ENCODE results near the gene LMNTD1. TPM values are rescaled to one million over a fixed set of nuclear protein-coding genes. Genes with fewer than 3 reads are reported as not detected.
A peak's percentile ranks its signal among the peaks of the same experiment; 100 is the strongest.

Gene LMNTD1
- total RNA-seq, 1 donor from 2014 or later = not detected

DNA sequence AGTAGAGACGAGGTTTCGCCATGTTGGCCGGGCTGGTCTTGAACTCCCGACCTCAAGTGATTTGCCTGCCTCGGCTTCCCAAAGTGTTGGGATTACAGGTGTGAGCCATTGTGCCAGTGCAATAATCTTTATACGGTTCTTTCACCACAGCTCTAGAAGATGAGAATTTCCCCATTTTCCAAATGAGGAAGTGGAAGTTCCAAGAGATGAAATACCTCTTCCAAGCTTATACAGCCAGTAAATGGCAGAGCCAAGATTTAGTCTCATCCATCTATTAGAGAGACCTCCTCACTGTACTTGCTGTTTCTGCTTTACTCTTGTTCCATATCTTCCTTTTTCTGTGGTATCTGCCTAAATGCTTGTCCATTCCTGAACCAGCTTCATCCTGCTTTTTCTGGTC is 3.1 kb upstream of the LMNTD1 start:
- no peak for DNase-seq (ENCODE audit: low spot score)
- ATAC-seq = no peak

DNA sequence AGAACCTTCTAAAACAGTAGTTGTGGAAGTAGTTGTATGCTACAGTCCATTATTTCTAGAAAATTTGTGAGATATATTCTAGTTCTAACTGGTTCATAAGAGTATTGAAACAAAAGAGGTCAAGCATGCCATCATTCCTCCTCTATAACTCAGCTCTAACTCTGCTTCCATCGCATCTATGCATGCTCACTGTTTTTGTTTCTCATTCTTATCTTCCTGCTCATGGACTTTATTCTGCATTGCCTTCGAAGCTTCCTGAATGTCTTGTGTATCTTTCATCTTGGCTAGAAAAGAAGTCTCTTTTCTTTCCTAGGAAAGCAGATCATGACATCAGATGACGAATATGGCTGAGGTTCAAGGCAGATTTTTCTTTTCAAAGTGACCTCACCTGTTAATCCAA is 402 bp downstream of the LMNTD1 start:
- DNase-seq (ENCODE audit: low spot score) = no peak
- no peak for ATAC-seq

DNA sequence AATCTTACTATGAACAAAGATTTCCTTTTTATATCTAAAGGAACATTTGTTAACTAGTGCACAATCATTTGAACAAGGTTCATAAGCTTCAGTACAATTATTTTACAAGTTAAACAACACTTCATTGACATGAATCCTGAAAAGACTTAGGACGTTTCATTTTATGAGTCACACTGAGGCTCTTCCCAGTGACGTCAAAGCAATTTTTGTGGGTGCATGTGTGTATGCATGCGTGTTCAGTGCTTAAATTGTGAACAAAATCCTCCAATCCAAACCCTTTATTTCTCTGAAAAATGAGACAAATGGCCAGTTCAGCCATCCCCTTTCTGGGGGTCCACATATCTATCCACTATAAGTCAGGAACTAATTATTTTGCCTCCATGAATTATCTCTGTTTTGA is 2.9 kb downstream of the LMNTD1 start:
- ATAC-seq = no peak
- no peak for DNase-seq (ENCODE audit: low spot score)

DNA sequence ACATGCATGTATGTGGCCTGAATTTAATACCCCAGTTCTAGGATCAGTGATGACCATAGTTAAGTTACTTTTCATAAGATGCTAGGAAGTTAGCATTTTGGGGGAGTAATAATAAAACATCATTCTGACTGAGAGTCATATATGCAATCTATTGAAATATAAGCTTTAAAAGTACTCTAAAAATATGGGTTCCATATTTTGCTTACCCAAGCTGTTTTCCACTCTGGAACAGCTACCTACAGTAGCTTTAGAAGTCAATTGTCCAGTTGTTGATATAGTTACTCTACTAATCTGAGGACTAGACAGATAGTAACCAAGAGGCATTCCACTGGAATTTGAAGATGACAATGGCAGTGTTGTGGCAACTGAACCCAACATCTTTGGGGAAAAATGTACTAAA is 4.0 kb downstream of the LMNTD1 start:
- DNase-seq (ENCODE audit: low spot score) (no peak), ATAC-seq (no peak)

DNA sequence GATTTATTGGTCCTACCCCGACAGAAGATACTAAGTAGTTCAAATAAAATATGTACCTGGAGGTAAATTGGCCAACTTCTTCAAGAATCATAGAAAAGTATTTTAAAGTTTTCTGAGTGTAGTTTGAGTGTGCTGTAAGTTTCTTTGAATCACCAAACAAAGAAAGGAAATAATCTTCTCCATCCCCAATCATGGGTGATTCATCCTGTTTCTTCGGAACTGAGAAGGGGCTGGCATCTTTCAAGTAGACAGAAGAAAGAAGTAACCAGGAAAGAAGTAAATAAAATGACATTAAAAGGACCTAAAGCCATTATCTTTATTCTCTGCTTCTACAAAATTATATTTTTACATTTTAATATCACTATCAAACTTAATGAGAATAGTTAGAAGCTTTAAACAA is 6.8 kb downstream of the LMNTD1 start:
- no peak for ATAC-seq
- no peak for DNase-seq (ENCODE audit: low spot score)

DNA sequence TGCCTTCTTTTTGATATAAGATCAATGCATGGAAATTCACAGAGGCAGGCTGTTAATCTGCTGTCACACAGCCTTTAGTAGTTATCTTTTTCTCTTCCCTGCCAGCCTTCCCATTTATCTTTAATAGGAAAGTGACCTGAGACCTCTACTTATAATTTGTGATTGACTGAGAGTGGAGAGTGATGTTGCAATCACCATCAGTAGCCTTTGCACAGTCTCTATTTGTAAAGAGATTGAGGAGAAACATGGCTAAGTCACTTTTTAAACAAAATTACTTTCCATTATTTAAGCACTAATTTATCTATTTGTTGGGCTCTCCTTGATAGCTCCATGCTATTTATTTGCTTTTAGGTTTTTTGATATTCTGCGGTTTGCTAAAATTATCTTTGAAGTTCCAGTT is 19.9 kb downstream of the LMNTD1 start:
- peak; percentile 91 for ATAC-seq
- no peak for DNase-seq (ENCODE audit: low spot score)

DNA sequence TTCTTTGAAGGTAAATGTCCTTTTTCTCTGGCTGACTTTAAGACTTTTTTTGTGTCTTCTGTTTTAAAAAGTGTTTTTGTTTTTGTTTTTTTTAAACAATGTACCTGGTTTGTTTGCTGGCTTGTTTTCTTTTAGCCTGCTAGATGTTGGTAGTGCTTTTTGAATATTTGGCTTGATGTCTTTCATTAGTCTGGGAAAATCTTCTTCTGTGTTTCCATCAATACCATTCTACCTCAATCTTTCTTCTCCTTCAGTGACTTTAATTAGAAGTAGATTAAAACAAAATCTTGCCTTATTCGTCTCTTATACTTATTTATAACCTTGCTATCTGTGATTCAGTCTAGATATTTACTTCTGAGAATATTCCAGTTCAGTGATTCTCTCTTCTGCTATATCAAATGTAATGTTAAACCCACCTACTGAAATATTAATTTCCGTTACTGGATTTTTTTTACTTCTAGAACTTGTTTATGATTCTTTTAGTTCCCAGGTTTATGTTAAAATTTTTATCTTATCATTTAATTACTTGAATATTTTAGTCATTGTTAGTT is 21.5 kb downstream of the LMNTD1 start:
- DNase-seq (ENCODE audit: low spot score) (no peak), ATAC-seq (no peak)

DNA sequence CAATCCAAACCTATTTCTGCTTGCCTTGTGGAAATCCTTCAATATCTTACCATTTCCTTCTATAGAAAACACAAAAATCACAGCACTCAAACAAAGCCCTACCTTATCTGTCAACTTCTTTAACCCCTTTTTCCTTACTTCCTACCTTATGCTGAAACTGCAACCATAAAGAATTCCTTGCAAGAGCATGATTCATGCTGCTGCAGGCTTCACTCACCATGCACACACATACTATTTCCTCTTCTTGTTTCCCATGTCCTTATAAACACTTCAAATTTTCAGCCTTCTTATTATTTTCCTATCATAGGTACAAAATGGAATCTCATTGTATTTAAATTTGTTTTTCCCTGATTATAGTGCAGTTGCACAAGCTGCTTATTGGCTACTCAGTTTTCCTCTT is 23.3 kb downstream of the LMNTD1 start:
- no peak for DNase-seq (ENCODE audit: low spot score)
- no peak for ATAC-seq

DNA sequence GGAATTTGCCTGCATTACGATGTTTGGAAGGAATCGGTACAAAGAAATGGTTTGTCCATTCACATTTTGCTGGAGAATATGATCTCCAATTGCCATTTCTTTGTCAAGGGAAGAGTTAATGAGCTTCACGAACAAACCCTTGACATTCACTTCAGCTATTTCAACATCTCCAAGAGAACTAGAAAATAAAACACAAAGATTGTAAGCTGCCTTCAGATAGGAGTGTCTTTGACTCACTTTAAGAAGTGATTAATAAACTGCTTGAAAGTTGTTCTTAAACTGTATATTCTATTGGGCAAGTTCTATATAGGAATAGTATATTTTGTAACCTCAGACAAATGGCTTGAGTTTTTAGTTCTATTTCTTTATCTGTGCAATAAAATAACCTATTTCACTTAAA is 26.3 kb downstream of the LMNTD1 start:
- DNase-seq (ENCODE audit: low spot score) (no peak), ATAC-seq (no peak)

DNA sequence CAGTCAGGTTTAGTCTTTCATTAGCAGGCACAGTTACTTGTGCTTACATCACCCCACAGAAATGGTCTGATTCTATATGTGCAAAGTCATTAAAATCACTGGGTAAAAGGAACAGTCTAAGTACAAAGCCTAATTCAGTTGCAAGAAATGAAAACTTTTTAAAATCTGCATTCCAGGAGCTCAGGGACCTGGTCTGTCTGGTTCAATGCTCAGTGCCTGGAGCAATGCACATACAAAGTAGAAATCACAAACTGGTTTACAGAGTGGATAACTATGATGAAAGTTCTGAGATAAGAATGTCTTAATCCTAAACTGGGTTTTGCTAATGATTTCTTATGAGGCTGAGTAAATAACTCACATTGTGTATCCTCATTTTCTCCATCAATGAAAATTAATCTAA is 28.7 kb downstream of the LMNTD1 start:
- ATAC-seq (no peak), DNase-seq (ENCODE audit: low spot score) (no peak)

DNA sequence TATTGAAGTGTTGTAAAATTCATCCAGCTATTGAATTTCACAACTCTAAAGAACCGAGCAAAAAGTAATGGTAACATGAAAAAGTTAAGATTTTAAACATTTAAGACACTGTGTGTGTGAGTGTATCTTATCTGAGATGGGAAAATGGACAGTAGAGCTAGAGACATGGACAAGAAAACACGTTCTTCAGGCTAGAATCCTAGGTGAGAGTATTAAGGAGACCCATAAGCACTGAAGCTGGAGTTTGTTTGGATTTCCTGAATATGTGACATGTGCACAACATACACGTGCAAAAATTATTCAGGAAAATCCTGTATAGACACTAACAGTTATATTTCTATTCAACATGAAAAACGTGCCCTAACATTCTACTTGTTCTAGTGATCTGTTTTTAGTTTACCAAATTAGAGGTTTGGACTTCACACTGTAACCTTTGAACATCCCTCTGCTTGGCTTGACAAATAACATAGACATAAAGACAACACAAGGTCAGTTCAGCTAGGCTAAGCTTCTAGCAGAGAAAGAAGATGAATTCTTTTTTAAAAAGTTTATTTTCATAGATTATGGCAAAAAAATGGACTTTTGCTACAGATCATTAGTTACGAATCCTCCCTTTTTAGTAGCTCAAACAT is 31.3 kb downstream of the LMNTD1 start:
- ATAC-seq (peak; percentile 99), DNase-seq (ENCODE audit: low spot score) (no peak)

DNA sequence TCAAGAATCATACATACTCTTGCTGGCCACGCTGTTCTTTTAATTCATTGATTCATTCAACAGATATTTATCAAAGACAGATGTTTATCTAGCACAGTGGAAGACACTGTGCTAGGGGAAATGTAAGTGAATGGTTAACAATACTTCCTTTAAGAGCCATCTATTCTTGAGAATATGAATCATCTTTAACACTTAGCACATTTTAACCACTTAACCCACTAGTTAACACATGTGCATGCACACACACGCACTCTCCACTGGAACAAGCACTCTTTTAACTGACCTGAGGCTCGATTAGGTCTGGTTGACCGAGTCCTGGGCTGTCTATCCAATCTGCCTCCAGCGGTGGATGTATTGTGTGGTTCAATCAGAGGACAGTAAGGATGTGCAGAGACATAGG is 34.6 kb downstream of the LMNTD1 start:
- DNase-seq (ENCODE audit: low spot score) = no peak
- no peak for ATAC-seq

DNA sequence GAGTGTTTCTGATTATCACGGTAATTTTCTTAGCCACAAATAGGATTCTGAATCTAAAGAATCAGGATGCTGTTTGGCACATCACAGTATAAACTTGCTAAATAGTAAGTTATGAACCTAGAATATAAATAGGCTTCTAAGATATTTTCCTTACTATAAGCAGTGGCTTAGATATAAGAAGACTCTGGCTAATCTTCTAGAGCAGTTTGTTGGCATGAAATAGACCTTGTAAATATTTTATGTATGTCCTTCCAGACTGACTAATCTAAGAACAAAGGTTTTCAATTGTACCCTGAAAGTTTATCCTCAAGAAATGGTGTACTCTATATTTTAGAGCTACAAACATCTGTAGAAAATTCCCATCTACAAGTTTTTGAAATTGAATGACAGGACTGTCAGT is 48.3 kb downstream of the LMNTD1 start:
- DNase-seq (ENCODE audit: low spot score) (no peak), ATAC-seq (no peak)

DNA sequence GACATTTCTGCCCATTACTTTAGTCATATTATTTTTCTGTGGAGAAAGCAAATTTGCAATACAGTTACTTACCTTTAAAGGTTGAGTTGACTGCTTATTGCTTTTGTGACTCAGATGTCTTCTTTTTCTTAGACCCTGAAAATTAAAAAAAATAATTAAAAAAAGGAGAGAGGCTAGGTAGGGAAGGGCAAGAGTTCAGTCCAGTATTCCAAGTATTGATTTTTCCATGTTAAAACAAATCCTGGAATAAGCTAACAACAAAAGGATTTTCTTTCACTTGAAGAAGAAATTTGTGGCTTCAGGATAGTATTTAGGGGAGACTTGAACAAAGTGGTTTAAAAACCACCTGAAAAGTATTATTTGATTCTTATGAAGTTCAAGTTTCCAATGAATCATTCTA is 49.4 kb downstream of the LMNTD1 start:
- ATAC-seq = peak; percentile 61
- DNase-seq (ENCODE audit: low spot score) = no peak

DNA sequence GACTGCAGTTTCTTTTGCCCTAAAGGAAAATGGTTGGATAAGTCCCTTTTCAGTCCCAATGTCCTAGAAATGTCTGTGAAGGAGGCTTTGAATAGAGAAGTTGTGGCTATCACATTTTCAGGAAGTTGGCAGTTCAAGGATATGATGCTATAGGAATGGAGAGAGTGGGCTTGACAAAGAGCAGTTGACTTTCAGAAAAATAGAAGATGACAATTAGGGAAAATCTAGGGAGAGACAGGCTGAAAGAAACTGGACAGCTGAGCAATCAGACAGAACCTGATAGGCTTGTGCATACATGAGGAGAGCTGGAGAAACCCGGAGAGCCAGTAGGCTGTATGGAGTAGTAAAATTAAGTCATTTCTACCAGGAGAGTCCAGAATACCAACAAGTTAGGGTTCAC is 50.5 kb downstream of the LMNTD1 start:
- ATAC-seq = no peak
- no peak for DNase-seq (ENCODE audit: low spot score)

DNA sequence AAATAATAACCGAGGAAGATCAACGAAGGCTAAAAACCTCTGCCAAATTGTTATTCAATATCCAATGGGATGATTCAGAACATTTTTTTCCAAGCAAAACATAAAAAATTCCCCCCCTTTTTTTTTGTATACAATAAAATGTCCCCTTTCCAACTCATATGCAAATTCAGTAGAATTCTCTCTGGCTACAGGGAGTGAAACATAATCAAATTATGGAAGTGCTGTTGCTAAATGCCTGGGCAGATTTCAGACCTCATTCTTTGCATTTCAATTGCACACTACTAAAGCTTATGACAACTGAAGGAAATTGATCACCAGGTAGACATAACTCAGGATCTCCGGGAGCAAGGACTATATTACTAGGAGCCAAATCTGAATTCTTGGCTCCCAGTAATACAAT is 51.0 kb downstream of the LMNTD1 start:
- ATAC-seq (no peak), DNase-seq (ENCODE audit: low spot score) (no peak)

DNA sequence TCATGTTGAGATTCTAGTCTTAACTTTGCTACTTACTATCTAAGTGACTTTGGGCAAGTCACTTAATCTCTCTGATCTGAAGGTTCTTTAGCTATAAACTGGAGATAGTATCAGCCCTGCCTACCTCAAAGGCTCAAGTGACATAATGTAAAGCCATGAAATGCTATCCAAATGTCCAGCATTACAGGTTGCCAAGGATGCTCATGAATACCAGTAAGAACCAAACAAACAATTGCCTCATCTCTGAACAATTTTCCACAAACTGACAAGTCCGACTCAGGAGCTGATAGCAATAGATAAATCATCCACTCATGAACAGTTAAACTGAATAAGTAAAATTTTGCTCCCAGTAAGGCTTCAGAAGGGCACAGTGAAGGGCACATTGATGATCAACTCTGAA is 51.5 kb downstream of the LMNTD1 start:
- no peak for DNase-seq (ENCODE audit: low spot score)
- no peak for ATAC-seq

DNA sequence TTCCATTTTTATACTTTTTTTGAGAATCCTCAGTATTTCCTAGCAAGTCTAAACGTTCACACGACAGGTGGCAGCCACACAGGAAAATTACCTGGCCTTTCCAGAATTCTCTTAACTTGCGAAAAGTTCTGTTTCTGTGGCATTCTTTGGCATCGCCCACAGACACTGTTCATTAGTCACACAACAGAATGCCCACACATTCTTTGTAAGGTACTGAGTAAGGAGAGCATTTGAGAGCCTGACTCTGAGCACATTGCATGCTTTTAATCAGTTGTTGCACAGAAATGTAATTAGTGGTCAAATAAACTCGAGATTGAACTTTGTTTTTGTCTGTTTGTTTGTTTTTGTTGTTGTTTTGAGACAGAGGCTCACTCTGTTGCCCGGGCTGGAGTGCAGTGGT is 52.4 kb downstream of the LMNTD1 start:
- ATAC-seq = no peak
- no peak for DNase-seq (ENCODE audit: low spot score)

DNA sequence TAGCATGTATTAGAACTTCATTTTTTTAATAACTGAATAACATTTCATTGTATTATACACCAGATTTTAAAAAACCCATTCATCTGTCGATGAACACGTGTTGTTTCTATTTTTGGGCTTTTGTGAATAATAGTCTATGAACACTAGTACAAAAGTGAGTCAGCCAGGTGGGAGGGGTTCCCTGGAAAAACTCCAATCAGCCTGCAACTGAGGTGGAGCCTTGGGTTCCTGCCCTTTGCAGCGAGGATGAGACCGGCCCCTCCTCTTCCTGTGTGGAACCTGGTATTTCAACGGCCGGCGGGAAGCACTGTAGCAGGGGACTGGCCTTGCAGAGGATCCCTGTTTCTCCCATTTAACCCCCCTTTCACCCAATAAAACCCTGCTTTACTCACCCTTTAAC is 56.1 kb downstream of the LMNTD1 start:
- DNase-seq (ENCODE audit: low spot score) (no peak), ATAC-seq (no peak)

DNA sequence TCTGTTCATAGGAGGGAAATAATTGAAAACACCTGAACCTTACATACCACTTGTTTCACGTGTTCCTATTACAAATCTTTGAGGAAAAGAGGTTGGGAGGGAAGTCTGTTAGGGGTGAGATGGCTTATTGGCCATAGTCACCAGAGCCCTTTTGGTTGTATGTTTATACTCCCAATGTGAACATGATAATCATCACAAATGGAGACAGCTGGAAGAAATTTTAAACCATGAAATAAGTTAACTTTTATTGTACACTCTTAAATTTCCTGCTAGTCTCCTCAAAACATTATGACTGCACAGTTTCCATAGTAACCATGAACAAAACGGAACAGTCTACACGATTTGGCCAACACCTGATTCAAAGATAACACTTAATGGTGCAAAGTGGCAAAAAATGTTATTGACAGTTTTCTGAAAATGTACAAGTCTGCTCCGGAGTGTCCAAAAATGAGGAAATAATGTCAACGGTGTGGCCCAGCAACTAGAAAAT is 56.9 kb downstream of the LMNTD1 start:
- ATAC-seq (no peak), DNase-seq (ENCODE audit: low spot score) (no peak)

DNA sequence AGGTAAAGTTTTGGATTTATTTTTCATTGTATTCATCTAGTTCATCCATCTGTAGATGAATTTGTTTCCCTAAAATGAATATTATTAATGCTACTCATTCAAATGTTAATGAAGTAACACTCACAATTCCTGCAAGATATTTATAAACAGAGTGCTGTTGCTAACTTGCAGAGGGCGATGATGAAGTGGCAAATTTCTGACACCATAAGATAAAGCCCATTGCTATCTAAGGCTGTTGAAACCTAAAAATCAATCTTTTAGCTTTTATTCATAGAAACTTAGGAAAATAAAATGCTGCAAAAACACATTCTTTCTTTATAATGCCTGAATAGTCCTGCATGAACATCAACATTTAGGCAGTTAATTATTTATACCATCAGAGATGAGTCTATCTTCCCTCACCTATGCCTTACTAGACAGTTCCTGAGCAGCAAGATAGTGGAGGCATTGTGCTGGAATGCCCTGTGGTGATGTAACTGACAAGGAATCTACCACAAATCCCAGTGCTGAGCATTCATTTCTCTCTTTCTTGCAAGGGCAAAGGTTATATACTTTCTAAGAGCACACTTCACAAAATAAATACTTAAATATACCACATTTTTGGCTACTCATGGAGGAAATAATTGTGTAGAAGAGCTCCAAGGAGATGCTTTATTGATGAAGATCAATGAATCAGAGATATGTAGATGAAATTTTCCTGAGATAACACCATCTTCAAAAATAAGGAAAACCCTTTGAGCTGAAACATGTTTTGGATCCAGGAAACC is 57.6 kb downstream of the LMNTD1 start:
- ATAC-seq (no peak), DNase-seq (ENCODE audit: low spot score) (no peak)

DNA sequence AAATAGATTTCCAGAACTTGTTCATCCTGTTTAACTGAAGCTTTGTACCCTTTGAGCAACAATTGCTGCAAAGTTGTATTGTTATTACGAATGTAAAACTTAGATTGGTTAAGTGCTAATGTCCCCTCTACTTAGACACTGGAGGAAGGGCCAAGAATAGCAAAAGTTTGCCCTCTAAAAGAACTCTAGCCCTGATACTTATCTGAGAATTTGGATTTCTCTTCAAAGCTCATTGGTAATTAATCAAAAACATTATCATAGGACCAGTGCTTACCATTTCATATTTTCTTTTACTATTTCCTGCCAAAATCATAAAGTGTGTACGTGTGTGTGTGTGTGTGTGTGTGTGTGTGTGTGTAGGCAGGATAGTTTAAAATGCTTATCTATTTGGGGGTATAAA is 58.2 kb downstream of the LMNTD1 start:
- DNase-seq (ENCODE audit: low spot score) (no peak), ATAC-seq (no peak)

DNA sequence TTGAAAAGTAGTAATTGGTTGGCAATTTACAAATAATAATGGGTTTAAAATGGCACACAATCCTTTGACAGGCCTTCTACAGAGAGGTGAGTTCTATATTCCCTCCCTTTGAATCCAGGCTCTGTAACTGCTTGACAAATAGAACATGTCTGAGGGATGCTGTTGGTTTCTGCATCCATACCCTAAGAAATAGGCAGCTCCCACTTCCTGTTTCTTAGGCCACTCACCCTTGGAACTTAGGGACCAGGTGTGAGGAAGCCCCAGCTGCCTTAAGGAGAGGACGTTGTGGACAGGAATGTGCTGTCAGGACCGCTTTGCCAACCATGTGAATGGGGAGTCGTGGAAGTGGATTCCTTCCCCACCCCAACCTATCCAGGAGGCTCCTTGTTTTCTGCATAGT is 59.4 kb downstream of the LMNTD1 start:
- DNase-seq (ENCODE audit: low spot score) = no peak
- no peak for ATAC-seq

Data from left lobe of liver (tissue), 2 donors.